ENCODE data around the gene FAM98B.

DNA sequence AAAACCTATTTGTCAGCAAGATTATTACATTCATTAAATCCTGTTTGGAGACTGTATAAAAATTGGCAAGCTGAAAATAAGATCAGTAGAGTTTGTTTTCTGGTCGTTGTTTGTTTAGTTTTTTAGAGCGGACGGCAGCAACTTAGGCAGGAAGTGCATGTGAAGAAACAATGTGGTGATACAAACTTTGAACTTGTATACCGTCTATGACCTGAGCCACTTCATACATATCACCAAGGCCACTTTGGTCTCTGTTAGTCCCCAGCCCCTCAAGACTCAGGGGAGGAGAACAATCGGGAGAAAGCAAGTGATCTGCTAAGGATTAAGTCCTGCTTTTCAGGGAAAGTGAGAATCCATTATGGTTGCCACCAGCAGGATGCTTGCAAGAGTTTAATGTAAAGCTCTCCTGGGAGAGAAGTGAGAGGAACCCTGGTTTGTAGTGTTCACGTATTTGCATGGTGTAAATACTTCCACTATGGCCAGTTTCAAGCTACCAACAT lies 79.5 kb downstream of the FAM98B start:
- TF ChIP-seq, protein P1, sequence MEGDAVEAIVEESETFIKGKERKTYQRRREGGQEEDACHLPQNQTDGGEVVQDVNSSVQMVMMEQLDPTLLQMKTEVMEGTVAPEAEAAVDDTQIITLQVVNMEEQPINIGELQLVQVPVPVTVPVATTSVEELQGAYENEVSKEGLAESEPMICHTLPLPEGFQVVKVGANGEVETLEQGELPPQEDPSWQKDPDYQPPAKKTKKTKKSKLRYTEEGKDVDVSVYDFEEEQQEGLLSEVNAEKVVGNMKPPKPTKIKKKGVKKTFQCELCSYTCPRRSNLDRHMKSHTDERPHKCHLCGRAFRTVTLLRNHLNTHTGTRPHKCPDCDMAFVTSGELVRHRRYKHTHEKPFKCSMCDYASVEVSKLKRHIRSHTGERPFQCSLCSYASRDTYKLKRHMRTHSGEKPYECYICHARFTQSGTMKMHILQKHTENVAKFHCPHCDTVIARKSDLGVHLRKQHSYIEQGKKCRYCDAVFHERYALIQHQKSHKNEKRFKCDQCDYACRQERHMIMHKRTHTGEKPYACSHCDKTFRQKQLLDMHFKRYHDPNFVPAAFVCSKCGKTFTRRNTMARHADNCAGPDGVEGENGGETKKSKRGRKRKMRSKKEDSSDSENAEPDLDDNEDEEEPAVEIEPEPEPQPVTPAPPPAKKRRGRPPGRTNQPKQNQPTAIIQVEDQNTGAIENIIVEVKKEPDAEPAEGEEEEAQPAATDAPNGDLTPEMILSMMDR (IDR thresholded peaks at IDR 0.05), result no peak
- no peak for TF ChIP-seq POLR2A (IDR thresholded peaks at IDR 0.05)

Measured in testis (tissue), 2 donors.